ENCODE results near the gene OVCA2. TPM values are rescaled to one million over a fixed set of nuclear protein-coding genes. Genes with fewer than 3 reads are reported as not detected.

Gene OVCA2
- total RNA-seq, 1 experiment from 2014 or later: 35.4 TPM

GRCh38 chr17:2059547-2060384 lies 17.9 kb downstream of the OVCA2 start:
- no peak for DNase-seq
- H3K27ac ChIP-seq: no peak overlapping the region
- TF ChIP-seq CTCF (conservative IDR thresholded peaks at IDR 0.05) (no peak), EZH2 (IDR thresholded peaks at IDR 0.05; ENCODE audit: low read depth) (no peak)
- H2AFZ ChIP-seq: no peak overlapping the region
- H3K9me3 ChIP-seq (ENCODE audit: insufficient read depth, low read depth): no peaks in the 10 kb centered on the region
- H3F3A ChIP-seq (ENCODE audit: insufficient read depth, low read depth): peaks cover 7% of the 10 kb centered on the region; the same call in 1 of the 2 replicates
- H3K79me2 ChIP-seq (ENCODE audit: low read depth): no peaks in the 10 kb centered on the region
- POLR2A ChIA-PET (ENCODE audit: unreplicated experiment): interaction anchor here (0.7 kb wide), 1 partner anchor 141 kb away, joined by 4 read pairs; no protein-coding TSS in a partner anchor
- H3K4me1 ChIP-seq (replicated peaks; ENCODE audit: insufficient read depth): no peaks in the 10 kb centered on the region
- no peaks in the 10 kb centered on the region for H3K27me3 ChIP-seq (ENCODE audit: insufficient read depth, low read depth)
- H3K4me3 ChIP-seq: no peak overlapping the region
- CTCF ChIA-PET: interaction anchor here (0.7 kb wide), 1 partner anchor 255 kb away, joined by 3 read pairs; no protein-coding TSS in a partner anchor
- no peaks in the 10 kb centered on the region for H3K9me2 ChIP-seq (ENCODE audit: insufficient read depth)
- no TSS peak for BruUV-seq (replicated peaks)
- no peaks in the 10 kb centered on the region; the same call in 1 of the 2 replicates for H4K20me1 ChIP-seq (ENCODE audit: insufficient read depth)
- no peak overlapping the region for H3K4me2 ChIP-seq
- H3K36me3 ChIP-seq (ENCODE audit: low read depth): no peaks in the 10 kb centered on the region
- intact Hi-C loops (cut with micrococcal nuclease; ENCODE audit: unreplicated experiment): no loop called here

DNA sequence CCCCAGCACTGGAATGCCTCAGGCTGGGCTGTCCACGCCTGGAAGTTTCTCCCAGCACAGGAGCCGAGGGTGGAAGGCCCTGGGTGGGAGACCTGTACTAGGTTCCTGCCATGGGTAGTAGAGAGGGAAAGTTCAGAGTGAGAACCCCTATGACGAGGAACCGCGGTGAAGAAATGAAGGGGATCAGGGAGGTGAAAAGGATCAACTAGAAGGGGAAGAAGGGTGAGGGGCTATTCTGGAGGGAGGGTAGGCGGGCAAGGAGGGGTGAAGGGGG lies 18.5 kb downstream of the OVCA2 start:
- Histone ChIP-seq H3K4me1 (replicated peaks; ENCODE audit: insufficient read depth) (no peaks in the 10 kb centered on the region), H3K9me3 (ENCODE audit: insufficient read depth, low read depth) (no peaks in the 10 kb centered on the region), H3K27me3 (ENCODE audit: insufficient read depth, low read depth) (no peaks in the 10 kb centered on the region), H3K4me3 (no peak overlapping the region), H3K79me2 (ENCODE audit: low read depth) (no peaks in the 10 kb centered on the region), H3K9me2 (ENCODE audit: insufficient read depth) (no peaks in the 10 kb centered on the region), H3F3A (ENCODE audit: insufficient read depth, low read depth) (peaks cover 7% of the 10 kb centered on the region; the same call in 1 of the 2 replicates), H4K20me1 (ENCODE audit: insufficient read depth) (no peaks in the 10 kb centered on the region; the same call in 1 of the 2 replicates), H3K27ac (no peak overlapping the region), H3K4me2 (no peak overlapping the region), H2AFZ (no peak overlapping the region), H3K36me3 (ENCODE audit: low read depth) (no peaks in the 10 kb centered on the region)
- no TSS peak for BruUV-seq (replicated peaks)
- no peak for DNase-seq
- TF ChIP-seq CTCF (conservative IDR thresholded peaks at IDR 0.05) (no peak), EZH2 (IDR thresholded peaks at IDR 0.05; ENCODE audit: low read depth) (no peak)
- POLR2A ChIA-PET (ENCODE audit: unreplicated experiment): no interaction called here
- intact Hi-C loops (cut with micrococcal nuclease; ENCODE audit: unreplicated experiment): no loop called here
- CTCF ChIA-PET: no interaction called here

DNA sequence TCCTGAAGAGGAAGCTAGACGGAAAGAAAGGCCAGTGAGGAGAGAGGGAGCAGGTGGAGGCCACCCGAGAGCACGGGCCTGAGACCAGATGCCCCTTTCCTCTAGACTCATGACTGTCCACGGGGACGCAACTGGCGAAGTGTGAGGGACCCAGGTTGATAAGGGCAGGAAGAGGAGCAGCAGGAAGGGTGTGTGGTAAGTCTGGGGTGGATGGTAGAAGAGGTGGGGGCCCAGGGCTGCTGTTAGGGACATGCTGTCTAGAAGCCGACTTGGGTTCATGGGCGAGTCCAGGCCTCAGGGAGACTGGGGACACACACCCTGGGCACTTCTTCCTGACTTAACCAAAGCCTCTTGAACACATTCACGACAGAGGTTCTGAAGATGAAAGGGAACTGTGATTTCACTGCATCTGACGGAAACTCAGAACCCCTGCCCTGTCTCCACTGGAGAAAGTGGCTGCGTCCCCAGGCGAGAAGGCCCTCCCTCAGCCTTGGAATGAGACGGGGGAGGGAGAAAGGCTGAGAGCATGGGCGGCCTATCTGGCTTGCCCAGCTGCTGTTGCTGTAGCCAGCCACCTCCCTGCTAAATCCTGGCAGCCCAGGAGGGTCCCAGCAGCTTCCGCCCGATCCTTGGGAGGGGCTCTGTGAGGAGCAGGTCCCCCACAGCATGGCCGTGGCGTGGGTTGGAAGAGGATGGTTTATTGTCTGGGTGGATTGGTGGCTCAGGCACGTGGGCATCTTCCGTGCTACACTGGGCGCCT lies 19.0 kb downstream of the OVCA2 start:
- Histone ChIP-seq H3K4me2 (no peak overlapping the region), H3K79me2 (ENCODE audit: low read depth) (no peaks in the 10 kb centered on the region), H3K36me3 (ENCODE audit: low read depth) (no peaks in the 10 kb centered on the region), H3K27ac (no peak overlapping the region), H3K9me3 (ENCODE audit: insufficient read depth, low read depth) (no peaks in the 10 kb centered on the region), H2AFZ (no peak overlapping the region), H3K9me2 (ENCODE audit: insufficient read depth) (no peaks in the 10 kb centered on the region), H3F3A (ENCODE audit: insufficient read depth, low read depth) (peaks cover 7% of the 10 kb centered on the region; the same call in 1 of the 2 replicates), H3K4me1 (replicated peaks; ENCODE audit: insufficient read depth) (no peaks in the 10 kb centered on the region), H3K4me3 (no peak overlapping the region), H3K27me3 (ENCODE audit: insufficient read depth, low read depth) (no peaks in the 10 kb centered on the region), H4K20me1 (ENCODE audit: insufficient read depth) (no peaks in the 10 kb centered on the region; the same call in 1 of the 2 replicates)
- TF ChIP-seq CTCF (conservative IDR thresholded peaks at IDR 0.05): no peak
- no peak for TF ChIP-seq EZH2 (IDR thresholded peaks at IDR 0.05; ENCODE audit: low read depth)
- intact Hi-C loops (cut with micrococcal nuclease; ENCODE audit: unreplicated experiment): no loop called here
- no TSS peak for BruUV-seq (replicated peaks)
- ChIA-PET CTCF (no interaction called here), POLR2A (ENCODE audit: unreplicated experiment) (no interaction called here)
- no peak for DNase-seq

All from PC-9 (cell line).